Neuronal stem cell (in vitro differentiated cells): Measurements from ENCODE around the gene PI4KA.

Experiments
- DNase-seq: peaks from one replicate; pipeline ENCODE4 v3.0.0-alpha.2; 2013; ENCODE audit warnings: low spot score
- H2AFZ ChIP-seq: one replicate; pipeline ENCODE4 v1.6.1; 2013; ENCODE audit warnings: mild to moderate bottlenecking, low read length, inconsistent platforms
- H2AK5ac ChIP-seq: 2 replicates; pipeline ENCODE4 v1.6.1; 2013; ENCODE audit warnings: low read depth, mild to moderate bottlenecking, inconsistent platforms, low read length, moderate library complexity, mixed read lengths
- H2BK120ac ChIP-seq: 2 replicates; pipeline ENCODE4 v1.6.1; 2013; ENCODE audit warnings: low read depth, mild to moderate bottlenecking, inconsistent platforms, low read length, moderate library complexity, mixed read lengths
- H2BK12ac ChIP-seq: one replicate; pipeline ENCODE4 v1.6.1; 2013; ENCODE audit warnings: low read length, inconsistent platforms
- H2BK15ac ChIP-seq: 2 replicates; pipeline ENCODE4 v1.6.1; 2013; ENCODE audit warnings: mild to moderate bottlenecking, low read length, inconsistent platforms, mixed read lengths
- H2BK5ac ChIP-seq: one replicate; pipeline ENCODE4 v1.6.1; 2013; ENCODE audit warnings: inconsistent platforms, mild to moderate bottlenecking, low read length, moderate library complexity
- H3K14ac ChIP-seq: one replicate; pipeline ENCODE4 v1.6.1; 2013; ENCODE audit warnings: low read length, inconsistent platforms
- H3K18ac ChIP-seq: 2 replicates; pipeline ENCODE4 v1.6.1; 2013; ENCODE audit warnings: low read length, inconsistent platforms
- H3K23ac ChIP-seq: 2 replicates; pipeline ENCODE4 v1.6.1; 2013; ENCODE audit warnings: low read depth, mild to moderate bottlenecking, mixed read lengths, low read length, inconsistent platforms; ENCODE audit not compliant: poor library complexity
- H3K27ac ChIP-seq: replicated peaks from 3 replicates; pipeline ENCODE4 v1.5.1; 2013; ENCODE audit warnings: low read length, inconsistent platforms
- H3K27me3 ChIP-seq, 3 experiments: 2 replicates each; pipeline ENCODE4 v1.6.1; 2013; ENCODE audit warnings: low read length in 3 of 3, mild to moderate bottlenecking in 2 of 3, inconsistent platforms in 1 of 3, low read depth in 1 of 3, mixed read lengths in 1 of 3, moderate library complexity in 1 of 3; ENCODE audit not compliant: control insufficient read depth in 3 of 3, insufficient read depth in 3 of 3
- H3K36me3 ChIP-seq, 2 donors: replicated peaks in 1 of 2; 2 replicates each; pipeline ENCODE4 v1.6.1; 2013; ENCODE audit warnings: low read length in 2 of 2; ENCODE audit not compliant: control insufficient read depth in 2 of 2, insufficient read depth in 2 of 2
- H3K4ac ChIP-seq: 2 replicates; pipeline ENCODE4 v1.6.1; 2013; ENCODE audit warnings: inconsistent platforms, mild to moderate bottlenecking, low read length, moderate library complexity
- H3K4me1 ChIP-seq, 2 donors: 1 replicate in 1 of 2; 2 replicates in 1 of 2; pipeline ENCODE4 v1.6.1; 2013; ENCODE audit warnings: low read length in 2 of 2, low read depth in 1 of 2; ENCODE audit not compliant: control insufficient read depth in 2 of 2, insufficient read depth in 1 of 2
- H3K4me2 ChIP-seq: one replicate; pipeline ENCODE4 v1.6.1; 2013; ENCODE audit warnings: mild to moderate bottlenecking, low read length, inconsistent platforms; ENCODE audit not compliant: insufficient read depth, poor library complexity, severe bottlenecking
- H3K4me3 ChIP-seq, 2 donors: 2 replicates each; pipeline ENCODE4 v1.5.1; 2013; ENCODE audit warnings: low read length in 2 of 2, mild to moderate bottlenecking in 2 of 2, inconsistent platforms in 1 of 2, moderate library complexity in 1 of 2
- H3K79me1 ChIP-seq: one replicate; pipeline ENCODE4 v1.6.1; 2013; ENCODE audit warnings: low read depth, mild to moderate bottlenecking, inconsistent platforms, low read length, moderate library complexity
- H3K9ac ChIP-seq: one replicate; pipeline ENCODE4 v1.6.1; 2013; ENCODE audit warnings: mild to moderate bottlenecking, low read depth, low read length, inconsistent platforms; ENCODE audit not compliant: poor library complexity
- H3K9me3 ChIP-seq, 2 donors: replicated peaks in 1 of 2; 2 replicates each; pipeline versions ENCODE3 to v1.6.1; 2013; ENCODE audit warnings: low read length in 2 of 2, mild to moderate bottlenecking in 2 of 2, inconsistent platforms in 1 of 2, low read depth in 1 of 2, mixed read lengths in 1 of 2, moderate library complexity in 1 of 2; ENCODE audit not compliant: control insufficient read depth in 2 of 2, insufficient read depth in 1 of 2
- H4K8ac ChIP-seq: one replicate; pipeline ENCODE4 v1.6.1; 2013; ENCODE audit warnings: low read depth, mild to moderate bottlenecking, inconsistent platforms, low read length, moderate library complexity
- H4K91ac ChIP-seq: one replicate; pipeline ENCODE4 v1.6.1; 2013; ENCODE audit warnings: low read length, low read depth, mild to moderate bottlenecking, inconsistent platforms; ENCODE audit not compliant: poor library complexity
- WGBS, 2 donors: extraction: QIAGEN DNeasy Blood & Tissue Kit; methylation state at CpG; one replicate each; pipeline ENCODE4 v1.1.7; 2013; ENCODE audit warnings: missing lambda C conversion rate in 2 of 2, mixed read lengths in 1 of 2; ENCODE audit not compliant: insufficient read length in 2 of 2, insufficient replicate concordance in 1 of 2; ENCODE audit errors: extremely low coverage in 2 of 2; 5-methylcytosine and 5-hydroxymethylcytosine counted together

PI4KA gene

DNA sequence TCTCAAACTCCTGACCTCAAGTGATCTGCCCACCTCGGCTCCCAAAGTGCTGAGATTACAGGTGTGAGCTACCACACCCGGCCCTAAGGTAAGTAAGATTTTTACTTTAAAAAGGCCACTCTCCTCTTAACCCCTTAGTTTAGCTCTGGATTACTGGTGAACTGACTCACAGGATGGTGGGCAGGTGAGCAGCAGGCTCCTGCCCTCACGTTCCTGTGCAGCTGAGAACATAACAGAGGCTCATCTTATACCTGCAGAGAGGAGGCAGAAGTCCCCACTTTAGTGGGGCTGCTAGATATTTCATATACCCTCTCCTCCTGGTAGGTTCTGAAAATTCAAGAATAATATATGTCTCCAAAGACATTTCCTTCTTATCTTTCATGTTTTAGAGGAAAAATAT, 101.8 kb downstream of the PI4KA start:
- Histone ChIP-seq H3K36me3 (peaks cover 10 to 50% of the 10 kb centered on the region in 2 donors), H3K14ac (no peak overlapping the region)
- WGBS, 2 donors: no CpG with 5 or more reads among the region's 3 CpGs

GRCh38 chr22:20752873-20753272, 105.7 kb downstream of the PI4KA start:
- H3K36me3 ChIP-seq: peaks cover 20 to 57% of the 10 kb centered on the region in 2 donors
- no peak overlapping the region for H3K27ac ChIP-seq
- DNase-seq: no peak
- no peak overlapping the region for H2AK5ac ChIP-seq
- no peak overlapping the region for H2BK12ac ChIP-seq
- no peaks in the 10 kb centered on the region for H3K4me1 ChIP-seq
- no peak overlapping the region for H3K4me3 ChIP-seq
- no peak overlapping the region for H2BK5ac ChIP-seq
- H3K9me3 ChIP-seq: no peaks in the 10 kb centered on the region
- H3K18ac ChIP-seq: no peak overlapping the region
- H2BK120ac ChIP-seq: no peak overlapping the region
- no peak overlapping the region for H3K14ac ChIP-seq
- H3K79me1 ChIP-seq: no peaks in the 10 kb centered on the region
- no peak overlapping the region for H3K9ac ChIP-seq
- no peak overlapping the region for H3K4me2 ChIP-seq
- H2BK15ac ChIP-seq: no peak overlapping the region
- no peak overlapping the region for H4K8ac ChIP-seq
- no peak overlapping the region for H3K23ac ChIP-seq
- no peak overlapping the region for H4K91ac ChIP-seq
- peaks cover 0 to 2% (median 0%) of the 10 kb centered on the region in 3 experiments for H3K27me3 ChIP-seq
- WGBS, 2 donors: no CpG with 5 or more reads among the region's 10 CpGs
- no peak overlapping the region for H2AFZ ChIP-seq
- no peak overlapping the region for H3K4ac ChIP-seq

More for the DNA sequence above, 101.8 kb downstream of the PI4KA start:
- no peak overlapping the region for H4K91ac ChIP-seq
- no peak overlapping the region for H3K27ac ChIP-seq
- H3K4me2 ChIP-seq: no peak overlapping the region
- H3K9me3 ChIP-seq: no peaks in the 10 kb centered on the region
- H2BK120ac ChIP-seq: no peak overlapping the region
- H3K23ac ChIP-seq: no peak overlapping the region
- H2AK5ac ChIP-seq: no peak overlapping the region
- H2BK5ac ChIP-seq: no peak overlapping the region
- no peak overlapping the region for H3K9ac ChIP-seq
- no peak overlapping the region for H2BK12ac ChIP-seq
- no peak overlapping the region for H3K18ac ChIP-seq
- H3K79me1 ChIP-seq: no peaks in the 10 kb centered on the region
- H3K4me1 ChIP-seq: no peaks in the 10 kb centered on the region
- H3K27me3 ChIP-seq: peaks cover 0 to 2% (median 0%) of the 10 kb centered on the region in 3 experiments
- H3K4me3 ChIP-seq: no peak overlapping the region
- DNase-seq: no peak
- no peak overlapping the region for H4K8ac ChIP-seq
- no peak overlapping the region for H2AFZ ChIP-seq
- H3K4ac ChIP-seq: no peak overlapping the region
- H2BK15ac ChIP-seq: no peak overlapping the region

GRCh38 chr22:20752104-20752741, 106.4 kb downstream of the PI4KA start:
- Histone ChIP-seq H3K4me2 (no peak overlapping the region), H3K4me1 (no peaks in the 10 kb centered on the region), H2BK12ac (no peak overlapping the region), H3K27ac (no peak overlapping the region), H3K4ac (no peak overlapping the region), H3K27me3 (peaks cover 0 to 2% (median 0%) of the 10 kb centered on the region in 3 experiments), H3K9ac (no peak overlapping the region), H3K79me1 (no peaks in the 10 kb centered on the region), H4K91ac (no peak overlapping the region), H3K14ac (no peak overlapping the region), H2BK5ac (no peak overlapping the region), H3K9me3 (no peaks in the 10 kb centered on the region), H3K23ac (peak overlapping the region; percentile 10), H2AFZ (no peak overlapping the region), H2AK5ac (no peak overlapping the region), H4K8ac (no peak overlapping the region), H2BK120ac (no peak overlapping the region), H2BK15ac (no peak overlapping the region), H3K36me3 (peaks cover 23 to 54% of the 10 kb centered on the region in 2 donors), H3K18ac (no peak overlapping the region), H3K4me3 (peak overlapping the region in 1 of 2 donors; percentile 55)
- no peak for DNase-seq
- WGBS, 2 donors: no CpG with 5 or more reads among the region's 7 CpGs

GRCh38 chr22:20751185-20751851, 107.3 kb downstream of the PI4KA start:
- WGBS, 2 donors: no CpG with 5 or more reads among the region's 18 CpGs
- DNase-seq: no peak
- no peak overlapping the region for H3K27ac ChIP-seq

More at GRCh38 chr22:20751185-20751851, 107.3 kb downstream of the PI4KA start:
- no peak overlapping the region for H2BK5ac ChIP-seq
- no peak overlapping the region for H2AK5ac ChIP-seq
- peak overlapping the region; percentile 52 for H3K23ac ChIP-seq
- peaks cover 0 to 2% (median 0%) of the 10 kb centered on the region in 3 experiments for H3K27me3 ChIP-seq
- H4K8ac ChIP-seq: no peak overlapping the region
- H3K36me3 ChIP-seq: peaks cover 23 to 61% of the 10 kb centered on the region in 2 donors
- H3K4ac ChIP-seq: no peak overlapping the region
- no peak overlapping the region for H3K18ac ChIP-seq
- H3K9me3 ChIP-seq: no peaks in the 10 kb centered on the region
- no peak overlapping the region for H3K14ac ChIP-seq
- no peak overlapping the region for H2BK120ac ChIP-seq
- H3K4me2 ChIP-seq: no peak overlapping the region
- H4K91ac ChIP-seq: no peak overlapping the region
- H2BK15ac ChIP-seq: no peak overlapping the region
- H3K9ac ChIP-seq: peak overlapping the region; percentile 45
- no peak overlapping the region for H2AFZ ChIP-seq
- no peaks in the 10 kb centered on the region for H3K79me1 ChIP-seq
- no peaks in the 10 kb centered on the region for H3K4me1 ChIP-seq
- no peak overlapping the region for H3K4me3 ChIP-seq
- H2BK12ac ChIP-seq: no peak overlapping the region
